Aorta (tissue), 5 donors: ENCODE measurements around the gene EHF. TPM values are rescaled to one million over a fixed set of nuclear protein-coding genes. Genes with fewer than 3 reads are reported as not detected.

Experiments
- ATAC-seq: fragments of 200-7000 bp; cut with Tn5 transposase; one replicate; pipeline ENCODE4 v1.9.1; 2022; ENCODE audit warnings: moderate library complexity; ENCODE audit not compliant: low FRiP score
- DNase-seq, 2 donors: peaks; one replicate each; pipeline ENCODE4 v3.0.0-alpha.2; 2020
- H3K27ac ChIP-seq, 2 donors: one replicate each; pipeline ENCODE4 v1.5.1; 2013; ENCODE audit warnings: low read length in 2 of 2, mild to moderate bottlenecking in 2 of 2, moderate library complexity in 2 of 2, control low read depth in 1 of 2, inconsistent platforms in 1 of 2, low read depth in 1 of 2
- H3K27me3 ChIP-seq, 2 donors: one replicate each; pipeline ENCODE4 v1.6.1; 2013; ENCODE audit warnings: control low read depth in 1 of 2, low read length in 1 of 2, mild to moderate bottlenecking in 1 of 2, moderate library complexity in 1 of 2; ENCODE audit not compliant: insufficient read depth in 2 of 2, control insufficient read depth in 1 of 2
- H3K36me3 ChIP-seq, 2 donors: one replicate each; pipeline ENCODE4 v1.6.1; 2013; ENCODE audit warnings: control low read depth in 1 of 2, low read length in 1 of 2, mild to moderate bottlenecking in 1 of 2; ENCODE audit not compliant: insufficient read depth in 2 of 2, control insufficient read depth in 1 of 2
- H3K4me1 ChIP-seq, 2 donors: one replicate each; pipeline ENCODE4 v1.6.1; 2013; ENCODE audit warnings: low read length in 2 of 2, control low read depth in 1 of 2, mild to moderate bottlenecking in 1 of 2, moderate library complexity in 1 of 2; ENCODE audit not compliant: insufficient read depth in 2 of 2, control insufficient read depth in 1 of 2
- H3K4me3 ChIP-seq, 2 donors: one replicate each; pipeline ENCODE4 v1.5.1; 2013; ENCODE audit warnings: low read length in 2 of 2, control low read depth in 1 of 2, mild to moderate bottlenecking in 1 of 2
- H3K9me3 ChIP-seq: one replicate; pipeline ENCODE4 v1.6.1; 2013; ENCODE audit warnings: mild to moderate bottlenecking, low read length; ENCODE audit not compliant: control insufficient read depth
- WGBS, 2 donors: extraction: QIAGEN DNeasy Blood & Tissue Kit; methylation state at CpG; one replicate each; pipeline ENCODE4 v1.1.7; 2013; 5-methylcytosine and 5-hydroxymethylcytosine counted together
- intact Hi-C, 2 donors: fragments of 100-400 bp; cut with DNase I; formaldehyde crosslinking; loops; one replicate each; pipeline versions ENCODE4 v1.14.2 to v1.15.0; 2022
- polyA plus RNA-seq, 2 donors: library from polyadenylated mRNA; stranded (reverse); fragments of 200-250 nt; gene quantifications; one replicate each; pipeline ENCODE4 v1.2.3, GENCODE V29; 2013
- total RNA-seq, 2 donors: library from RNA; stranded (reverse); fragmentation: NEBNext Ultra II Directional; extraction: Animal tissue kit (Norgen Biotek cat#: 25700); gene quantifications; one replicate each; pipeline ENCODE4 v1.2.1, GENCODE V29; 2021
- donor health status: healthy with polysubstance abuse.
- donor health status: Bipolar disorder and iron deficiency.
- donor health status: DM: no; HTN: no; CAD: no.
- donor health status: DM: no; HTN: no; CAD: no.
- donor health status: DM: yes; HTN: yes; CAD: no.

The EHF gene
- total and polyA plus RNA-seq, 4 donors: 0.36 to 8.5 (median 0.75) TPM; not detected in 1

- no peak overlapping the region for H3K27ac ChIP-seq
- no peaks in the 10 kb centered on the region for H3K36me3 ChIP-seq
- ATAC-seq: no peak
- no peaks in the 10 kb centered on the region for H3K27me3 ChIP-seq
- intact Hi-C loops: no loop called here
- H3K4me3 ChIP-seq: no peak overlapping the region
- no peak for DNase-seq
- H3K4me1 ChIP-seq: no peaks in the 10 kb centered on the region
- 81 to 86% methylated on average over 6 of the region's 6 CpGs for WGBS, 2 donors
- H3K9me3 ChIP-seq: no peaks in the 10 kb centered on the region
Observed at GRCh38 chr11:34642001-34642554, 21.2 kb downstream of the EHF start.

- H3K4me1 ChIP-seq: no peaks in the 10 kb centered on the region
- ATAC-seq: no peak
- H3K27me3 ChIP-seq: no peaks in the 10 kb centered on the region
- 83 to 86% methylated on average over 6 of the region's 6 CpGs for WGBS, 2 donors
- no peak for DNase-seq
- no peak overlapping the region for H3K27ac ChIP-seq
- no peak overlapping the region for H3K4me3 ChIP-seq
- no peaks in the 10 kb centered on the region for H3K9me3 ChIP-seq
- H3K36me3 ChIP-seq: no peaks in the 10 kb centered on the region
- intact Hi-C loops: no loop called here
Observed at GRCh38 chr11:34642873-34643272, 22.0 kb downstream of the EHF start.

DNA sequence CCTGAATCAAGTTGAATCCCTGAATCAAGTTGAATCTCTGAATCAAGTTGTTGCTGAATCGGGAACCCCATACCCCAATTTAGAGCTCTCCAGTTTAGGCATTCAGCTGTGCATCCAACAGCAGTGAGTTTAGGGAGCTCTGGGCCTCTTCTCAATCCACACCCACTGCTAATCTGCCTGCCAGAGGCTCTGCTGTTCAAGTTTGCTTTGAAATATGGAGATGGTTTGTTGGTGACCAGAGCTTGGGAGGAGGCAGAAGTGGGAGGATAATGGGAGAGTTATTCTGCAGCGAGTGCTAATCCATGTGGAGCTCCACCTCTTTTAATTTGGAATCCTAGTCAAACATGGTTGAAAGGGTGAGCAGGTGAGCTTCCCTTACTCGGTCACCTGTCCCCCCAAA is 22.4 kb downstream of the EHF start:
- ATAC-seq (no peak), DNase-seq (no peak)
- H3K4me3 ChIP-seq: no peak overlapping the region
- no peaks in the 10 kb centered on the region for H3K4me1 ChIP-seq
- H3K27ac ChIP-seq: no peak overlapping the region
- intact Hi-C loops: no loop called here
- H3K9me3 ChIP-seq: no peaks in the 10 kb centered on the region
- WGBS, 2 donors: 86 to 89% methylated on average over 3 of the region's 3 CpGs
- H3K36me3 ChIP-seq: no peaks in the 10 kb centered on the region
- no peaks in the 10 kb centered on the region for H3K27me3 ChIP-seq

- Histone ChIP-seq H3K9me3 (no peaks in the 10 kb centered on the region), H3K27ac (no peak overlapping the region), H3K4me1 (no peaks in the 10 kb centered on the region), H3K36me3 (no peaks in the 10 kb centered on the region), H3K4me3 (no peak overlapping the region), H3K27me3 (no peaks in the 10 kb centered on the region)
- 80 to 91% methylated on average over 2 of the region's 2 CpGs for WGBS, 2 donors
- ATAC-seq (no peak), DNase-seq (no peak)
- intact Hi-C loops: no loop called here
Observed at GRCh38 chr11:34643846-34644245, 23.0 kb downstream of the EHF start.

GRCh38 chr11:34644669-34645406 is 23.9 kb downstream of the EHF start:
- Histone ChIP-seq H3K36me3 (no peaks in the 10 kb centered on the region), H3K27ac (no peak overlapping the region), H3K4me3 (no peak overlapping the region), H3K4me1 (no peaks in the 10 kb centered on the region), H3K9me3 (no peaks in the 10 kb centered on the region), H3K27me3 (no peaks in the 10 kb centered on the region)
- intact Hi-C loops: no loop called here
- no peak for DNase-seq
- 48 to 60% methylated on average over 9 of the region's 9 CpGs for WGBS, 2 donors
- ATAC-seq: no peak

- H3K27ac ChIP-seq: no peak overlapping the region
- H3K36me3 ChIP-seq: no peaks in the 10 kb centered on the region
- no peaks in the 10 kb centered on the region for H3K9me3 ChIP-seq
- no peaks in the 10 kb centered on the region for H3K4me1 ChIP-seq
- ATAC-seq: no peak
- H3K27me3 ChIP-seq: no peaks in the 10 kb centered on the region
- H3K4me3 ChIP-seq: no peak overlapping the region
- intact Hi-C loops: no loop called here
- WGBS, 2 donors: 88 to 93% methylated on average over 8 of the region's 8 CpGs
- no peak for DNase-seq
Observed at GRCh38 chr11:34646431-34646830, 25.5 kb downstream of the EHF start.

- H3K9me3 ChIP-seq: no peaks in the 10 kb centered on the region
- no peak overlapping the region for H3K4me3 ChIP-seq
- H3K27ac ChIP-seq: no peak overlapping the region
- 53 to 61% methylated on average over 2 of the region's 2 CpGs for WGBS, 2 donors
- intact Hi-C loops: no loop called here
- no peaks in the 10 kb centered on the region for H3K4me1 ChIP-seq
- H3K27me3 ChIP-seq: no peaks in the 10 kb centered on the region
- H3K36me3 ChIP-seq: no peaks in the 10 kb centered on the region
- ATAC-seq (no peak), DNase-seq (no peak)
Observed at GRCh38 chr11:34647131-34647530, 26.2 kb downstream of the EHF start.

- no peaks in the 10 kb centered on the region for H3K27me3 ChIP-seq
- no peak overlapping the region for H3K4me3 ChIP-seq
- no peaks in the 10 kb centered on the region for H3K4me1 ChIP-seq
- WGBS, 2 donors: 94% methylated on average over 3 of the region's 3 CpGs
- DNase-seq (no peak), ATAC-seq (no peak)
- intact Hi-C loops: no loop called here
- no peaks in the 10 kb centered on the region for H3K9me3 ChIP-seq
- no peaks in the 10 kb centered on the region for H3K36me3 ChIP-seq
- no peak overlapping the region for H3K27ac ChIP-seq
Observed at GRCh38 chr11:34647532-34647931, 26.6 kb downstream of the EHF start.

- intact Hi-C loops: no loop called here
- Histone ChIP-seq H3K27me3 (no peaks in the 10 kb centered on the region), H3K36me3 (no peaks in the 10 kb centered on the region), H3K4me3 (no peak overlapping the region), H3K4me1 (no peaks in the 10 kb centered on the region), H3K27ac (no peak overlapping the region), H3K9me3 (no peaks in the 10 kb centered on the region)
- ATAC-seq (no peak), DNase-seq (no peak)
- WGBS, 2 donors: 94 to 96% methylated on average over 1 of the region's 1 CpG
Observed at GRCh38 chr11:34648036-34648435, 27.1 kb downstream of the EHF start.
